Gastrocnemius medialis (tissue), 4 donors: ENCODE results near the gene GALNT2.

Source experiments
- POLR2A ChIP-seq, 2 donors: fragments of 450-650 bp; IDR thresholded peaks; one replicate each; pipeline ENCODE4 v1.6.1; 2017; ENCODE audit warnings: antibody characterized with exemption in 2 of 2, mild to moderate bottlenecking in 2 of 2, moderate library complexity in 2 of 2
- TF ChIP-seq, protein P1 (sequence below), 5 experiments: fragments of 450-650 bp in 3 of 5; fragments of 200-600 bp in 2 of 5; sonication (generic) in 2 of 5; IDR thresholded peaks in 4 of 5; conservative IDR thresholded peaks in 1 of 5; 1 replicate in 4 of 5; 2 replicates in 1 of 5; pipeline ENCODE4 v1.5.1; 2016 to 2019; ENCODE audit warnings: antibody characterized with exemption in 5 of 5, mild to moderate bottlenecking in 3 of 5, moderate library complexity in 3 of 5

DNA sequence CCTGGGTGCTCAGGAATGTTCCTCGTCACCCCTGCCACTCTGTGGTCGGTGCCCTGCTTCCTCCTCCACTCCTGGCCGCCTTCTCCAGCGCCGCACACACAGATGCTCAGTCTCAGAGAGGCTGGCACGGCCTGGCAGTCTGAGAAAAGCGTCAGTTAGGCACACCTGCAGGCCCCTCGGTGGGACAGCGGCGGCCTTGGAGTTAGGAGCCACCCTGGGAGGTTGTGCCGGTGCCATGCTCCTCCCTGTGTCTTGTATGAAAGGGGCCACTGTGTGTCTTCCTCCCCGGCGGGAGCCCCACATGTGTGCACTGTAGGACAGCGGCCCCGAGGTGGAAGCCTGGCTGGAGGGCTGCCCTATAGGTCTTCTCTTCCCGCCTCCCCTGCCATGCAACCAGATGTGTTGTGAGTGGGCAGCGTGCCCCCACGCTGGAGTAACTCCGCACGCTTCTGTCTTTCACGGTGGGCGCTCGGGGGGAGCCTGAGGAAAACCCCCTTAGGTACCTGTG, 213.9 kb downstream of the GALNT2 start:
- TF ChIP-seq, protein P1, sequence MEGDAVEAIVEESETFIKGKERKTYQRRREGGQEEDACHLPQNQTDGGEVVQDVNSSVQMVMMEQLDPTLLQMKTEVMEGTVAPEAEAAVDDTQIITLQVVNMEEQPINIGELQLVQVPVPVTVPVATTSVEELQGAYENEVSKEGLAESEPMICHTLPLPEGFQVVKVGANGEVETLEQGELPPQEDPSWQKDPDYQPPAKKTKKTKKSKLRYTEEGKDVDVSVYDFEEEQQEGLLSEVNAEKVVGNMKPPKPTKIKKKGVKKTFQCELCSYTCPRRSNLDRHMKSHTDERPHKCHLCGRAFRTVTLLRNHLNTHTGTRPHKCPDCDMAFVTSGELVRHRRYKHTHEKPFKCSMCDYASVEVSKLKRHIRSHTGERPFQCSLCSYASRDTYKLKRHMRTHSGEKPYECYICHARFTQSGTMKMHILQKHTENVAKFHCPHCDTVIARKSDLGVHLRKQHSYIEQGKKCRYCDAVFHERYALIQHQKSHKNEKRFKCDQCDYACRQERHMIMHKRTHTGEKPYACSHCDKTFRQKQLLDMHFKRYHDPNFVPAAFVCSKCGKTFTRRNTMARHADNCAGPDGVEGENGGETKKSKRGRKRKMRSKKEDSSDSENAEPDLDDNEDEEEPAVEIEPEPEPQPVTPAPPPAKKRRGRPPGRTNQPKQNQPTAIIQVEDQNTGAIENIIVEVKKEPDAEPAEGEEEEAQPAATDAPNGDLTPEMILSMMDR (IDR thresholded peaks at IDR 0.05 in 4 of 5, conservative IDR thresholded peaks at IDR 0.05 in 1 of 5), result no peak
- TF ChIP-seq POLR2A (IDR thresholded peaks at IDR 0.05), result no peak
